Measurements from ENCODE around the gene SVOP. TPM values are rescaled to one million over a fixed set of nuclear protein-coding genes. Genes with fewer than 3 reads are reported as not detected.

The SVOP gene
- total and polyA plus RNA-seq, 2 experiments from 2014 or later: not detected

- no peak for DNase-seq
- no peaks in the 10 kb centered on the region for H3K27me3 ChIP-seq (replicated peaks; ENCODE audit: insufficient read depth)
- no peak overlapping the region for H3K4me3 ChIP-seq
- H3K4me2 ChIP-seq (ENCODE audit: unreplicated experiment): no peak overlapping the region
- in situ Hi-C loops (cut with MboI): no loop called here
- H3K4me1 ChIP-seq (ENCODE audit: insufficient read depth): no peaks in the 10 kb centered on the region
- H3K79me2 ChIP-seq (ENCODE audit: insufficient read depth): no peaks in the 10 kb centered on the region
- 12 to 16% methylated on average over 5 of the region's 5 CpGs for WGBS, 2 experiments (ENCODE audit: low coverage in 1 of 2, low lambda C conversion rate in 2 of 2, missing lambda C conversion rate in 2 of 2)
- H2AFZ ChIP-seq: no peak overlapping the region
- no peak for TF ChIP-seq EZH2phosphoT487 (IDR thresholded peaks at IDR 0.05; ENCODE audit: insufficient read depth, low read depth)
- no peak for TF ChIP-seq EZH2 (IDR thresholded peaks at IDR 0.05; ENCODE audit: insufficient read depth, poor library complexity, severe bottlenecking)
- H3K9ac ChIP-seq: no peak overlapping the region
- H3K9me3 ChIP-seq (ENCODE audit: low read depth): no peaks in the 10 kb centered on the region
- no peak overlapping the region for H3K27ac ChIP-seq
- H3F3A ChIP-seq (ENCODE audit: insufficient read depth): no peaks in the 10 kb centered on the region
- H3K9me2 ChIP-seq (ENCODE audit: insufficient read depth): no peaks in the 10 kb centered on the region
- H3K36me3 ChIP-seq (ENCODE audit: low read depth): no peaks in the 10 kb centered on the region
- no peaks in the 10 kb centered on the region for H4K20me1 ChIP-seq (ENCODE audit: insufficient read depth)
These were observed 31.5 kb downstream of the SVOP start for GRCh38 chr12:108989376-108989775.

GRCh38 chr12:108985750-108986149, 35.1 kb downstream of the SVOP start:
- DNase-seq: no peak
- Histone ChIP-seq H3K9ac (no peak overlapping the region), H3K79me2 (ENCODE audit: insufficient read depth) (no peaks in the 10 kb centered on the region), H2AFZ (no peak overlapping the region), H3K36me3 (ENCODE audit: low read depth) (no peaks in the 10 kb centered on the region), H3K4me2 (ENCODE audit: unreplicated experiment) (no peak overlapping the region), H3K27me3 (replicated peaks; ENCODE audit: insufficient read depth) (no peaks in the 10 kb centered on the region), H3K9me3 (ENCODE audit: low read depth) (no peaks in the 10 kb centered on the region), H4K20me1 (ENCODE audit: insufficient read depth) (no peaks in the 10 kb centered on the region), H3K9me2 (ENCODE audit: insufficient read depth) (no peaks in the 10 kb centered on the region), H3K4me3 (no peak overlapping the region), H3K4me1 (ENCODE audit: insufficient read depth) (no peaks in the 10 kb centered on the region), H3F3A (ENCODE audit: insufficient read depth) (no peaks in the 10 kb centered on the region), H3K27ac (no peak overlapping the region)
- in situ Hi-C loops (cut with MboI): no loop called here
- 9 to 15% methylated on average over 2 of the region's 2 CpGs for WGBS, 2 experiments (ENCODE audit: low coverage in 1 of 2, low lambda C conversion rate in 2 of 2, missing lambda C conversion rate in 2 of 2)
- TF ChIP-seq EZH2phosphoT487 (IDR thresholded peaks at IDR 0.05; ENCODE audit: insufficient read depth, low read depth): no peak
- TF ChIP-seq EZH2 (IDR thresholded peaks at IDR 0.05; ENCODE audit: insufficient read depth, poor library complexity, severe bottlenecking): no peak

GRCh38 chr12:108983227-108983626, 37.6 kb downstream of the SVOP start:
- no peak for DNase-seq
- Histone ChIP-seq H3K27ac (no peak overlapping the region), H3K9me2 (ENCODE audit: insufficient read depth) (no peaks in the 10 kb centered on the region), H3F3A (ENCODE audit: insufficient read depth) (no peaks in the 10 kb centered on the region), H3K4me2 (ENCODE audit: unreplicated experiment) (no peak overlapping the region), H3K9me3 (ENCODE audit: low read depth) (no peaks in the 10 kb centered on the region), H3K36me3 (ENCODE audit: low read depth) (no peaks in the 10 kb centered on the region), H3K27me3 (replicated peaks; ENCODE audit: insufficient read depth) (peaks cover 4% of the 10 kb centered on the region), H3K4me3 (no peak overlapping the region), H3K9ac (no peak overlapping the region), H4K20me1 (ENCODE audit: insufficient read depth) (no peaks in the 10 kb centered on the region), H3K4me1 (ENCODE audit: insufficient read depth) (no peaks in the 10 kb centered on the region), H2AFZ (no peak overlapping the region), H3K79me2 (ENCODE audit: insufficient read depth) (no peaks in the 10 kb centered on the region)
- WGBS, 2 experiments (ENCODE audit: low coverage in 1 of 2, low lambda C conversion rate in 2 of 2, missing lambda C conversion rate in 2 of 2): 20 to 33% methylated on average over 1 of the region's 1 CpG
- no peak for TF ChIP-seq EZH2phosphoT487 (IDR thresholded peaks at IDR 0.05; ENCODE audit: insufficient read depth, low read depth)
- no peak for TF ChIP-seq EZH2 (IDR thresholded peaks at IDR 0.05; ENCODE audit: insufficient read depth, poor library complexity, severe bottlenecking)
- in situ Hi-C loops (cut with MboI): no loop called here

- Histone ChIP-seq H3K4me3 (no peak overlapping the region), H3K36me3 (ENCODE audit: low read depth) (no peaks in the 10 kb centered on the region), H2AFZ (no peak overlapping the region), H3K79me2 (ENCODE audit: insufficient read depth) (no peaks in the 10 kb centered on the region), H3K9ac (no peak overlapping the region), H3K9me3 (ENCODE audit: low read depth) (no peaks in the 10 kb centered on the region), H3F3A (ENCODE audit: insufficient read depth) (no peaks in the 10 kb centered on the region), H3K4me1 (ENCODE audit: insufficient read depth) (no peaks in the 10 kb centered on the region), H3K27me3 (replicated peaks; ENCODE audit: insufficient read depth) (peaks cover 6% of the 10 kb centered on the region), H3K4me2 (ENCODE audit: unreplicated experiment) (no peak overlapping the region), H4K20me1 (ENCODE audit: insufficient read depth) (no peaks in the 10 kb centered on the region), H3K27ac (no peak overlapping the region), H3K9me2 (ENCODE audit: insufficient read depth) (no peaks in the 10 kb centered on the region)
- no peak for TF ChIP-seq EZH2phosphoT487 (IDR thresholded peaks at IDR 0.05; ENCODE audit: insufficient read depth, low read depth)
- TF ChIP-seq EZH2 (IDR thresholded peaks at IDR 0.05; ENCODE audit: insufficient read depth, poor library complexity, severe bottlenecking): no peak
- DNase-seq: no peak
- in situ Hi-C loops (cut with MboI): no loop called here
These were observed 38.1 kb downstream of the SVOP start for GRCh38 chr12:108982621-108983219.

- Histone ChIP-seq H3F3A (ENCODE audit: insufficient read depth) (no peaks in the 10 kb centered on the region), H2AFZ (no peak overlapping the region), H3K4me1 (ENCODE audit: insufficient read depth) (no peaks in the 10 kb centered on the region), H3K27me3 (replicated peaks; ENCODE audit: insufficient read depth) (peaks cover 6% of the 10 kb centered on the region), H3K27ac (no peak overlapping the region), H3K4me3 (no peak overlapping the region), H3K9me3 (ENCODE audit: low read depth) (no peaks in the 10 kb centered on the region), H3K79me2 (ENCODE audit: insufficient read depth) (no peaks in the 10 kb centered on the region), H3K9me2 (ENCODE audit: insufficient read depth) (no peaks in the 10 kb centered on the region), H4K20me1 (ENCODE audit: insufficient read depth) (no peaks in the 10 kb centered on the region), H3K9ac (no peak overlapping the region), H3K36me3 (ENCODE audit: low read depth) (no peaks in the 10 kb centered on the region), H3K4me2 (ENCODE audit: unreplicated experiment) (no peak overlapping the region)
- WGBS, 2 experiments (ENCODE audit: low coverage in 1 of 2, low lambda C conversion rate in 2 of 2, missing lambda C conversion rate in 2 of 2): 47 to 64% methylated on average over 4 of the region's 4 CpGs
- DNase-seq: no peak
- in situ Hi-C loops (cut with MboI): no loop called here
- TF ChIP-seq EZH2phosphoT487 (IDR thresholded peaks at IDR 0.05; ENCODE audit: insufficient read depth, low read depth): no peak
- TF ChIP-seq EZH2 (IDR thresholded peaks at IDR 0.05; ENCODE audit: insufficient read depth, poor library complexity, severe bottlenecking): no peak
These were observed 39.0 kb downstream of the SVOP start for GRCh38 chr12:108981835-108982234.
